ENCODE measurements around the gene CFAP46.

- TF ChIP-seq, protein P1, sequence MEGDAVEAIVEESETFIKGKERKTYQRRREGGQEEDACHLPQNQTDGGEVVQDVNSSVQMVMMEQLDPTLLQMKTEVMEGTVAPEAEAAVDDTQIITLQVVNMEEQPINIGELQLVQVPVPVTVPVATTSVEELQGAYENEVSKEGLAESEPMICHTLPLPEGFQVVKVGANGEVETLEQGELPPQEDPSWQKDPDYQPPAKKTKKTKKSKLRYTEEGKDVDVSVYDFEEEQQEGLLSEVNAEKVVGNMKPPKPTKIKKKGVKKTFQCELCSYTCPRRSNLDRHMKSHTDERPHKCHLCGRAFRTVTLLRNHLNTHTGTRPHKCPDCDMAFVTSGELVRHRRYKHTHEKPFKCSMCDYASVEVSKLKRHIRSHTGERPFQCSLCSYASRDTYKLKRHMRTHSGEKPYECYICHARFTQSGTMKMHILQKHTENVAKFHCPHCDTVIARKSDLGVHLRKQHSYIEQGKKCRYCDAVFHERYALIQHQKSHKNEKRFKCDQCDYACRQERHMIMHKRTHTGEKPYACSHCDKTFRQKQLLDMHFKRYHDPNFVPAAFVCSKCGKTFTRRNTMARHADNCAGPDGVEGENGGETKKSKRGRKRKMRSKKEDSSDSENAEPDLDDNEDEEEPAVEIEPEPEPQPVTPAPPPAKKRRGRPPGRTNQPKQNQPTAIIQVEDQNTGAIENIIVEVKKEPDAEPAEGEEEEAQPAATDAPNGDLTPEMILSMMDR (IDR thresholded peaks at IDR 0.05; ENCODE audit: poor library complexity) = no peak
- no peak for TF ChIP-seq EZH2 (IDR thresholded peaks at IDR 0.05; ENCODE audit: borderline replicate concordance)
- TF ChIP-seq EZH2phosphoT487 (IDR thresholded peaks at IDR 0.05; ENCODE audit: low read depth, severe bottlenecking, unreplicated experiment) = no peak
These were observed 81.8 kb downstream of the CFAP46 start for GRCh38 chr10:132860532-132860931.

Measured in hepatocyte (in vitro differentiated cells).